NK-92 (cell line): ENCODE measurements around the gene PFKFB3.
"Not testable (repeated sequence)": the region's sequence is repeated elsewhere in the genome, so short reads cannot be mapped to it uniquely, and the experiment has no call there.

Experiments
- DNase-seq: peaks from one replicate; lab custom pipeline; 2025; ENCODE audit not compliant: unreplicated experiment; lab: John Stamatoyannopoulos, UW

Gene PFKFB3

DNA sequence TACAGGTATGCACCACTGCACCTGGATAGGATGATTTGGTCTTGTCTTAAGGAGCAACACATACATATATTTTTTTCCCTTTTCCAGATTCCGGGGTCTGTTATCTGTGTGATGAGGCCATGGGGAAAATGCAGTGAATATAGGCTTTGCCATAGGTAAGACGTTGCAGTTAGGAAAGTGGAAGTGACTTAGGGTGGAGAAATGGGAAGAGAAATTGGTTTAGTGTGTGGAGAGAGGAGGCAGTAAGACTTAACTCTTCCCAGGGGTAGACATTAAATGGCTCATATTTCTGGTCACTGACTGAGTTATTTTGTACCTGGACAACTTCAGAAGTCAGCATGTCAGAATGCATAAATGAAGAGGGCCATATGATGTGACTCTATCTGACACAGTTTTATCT, 66.7 kb downstream of the PFKFB3 start:
- DNase-seq: no peak

DNA sequence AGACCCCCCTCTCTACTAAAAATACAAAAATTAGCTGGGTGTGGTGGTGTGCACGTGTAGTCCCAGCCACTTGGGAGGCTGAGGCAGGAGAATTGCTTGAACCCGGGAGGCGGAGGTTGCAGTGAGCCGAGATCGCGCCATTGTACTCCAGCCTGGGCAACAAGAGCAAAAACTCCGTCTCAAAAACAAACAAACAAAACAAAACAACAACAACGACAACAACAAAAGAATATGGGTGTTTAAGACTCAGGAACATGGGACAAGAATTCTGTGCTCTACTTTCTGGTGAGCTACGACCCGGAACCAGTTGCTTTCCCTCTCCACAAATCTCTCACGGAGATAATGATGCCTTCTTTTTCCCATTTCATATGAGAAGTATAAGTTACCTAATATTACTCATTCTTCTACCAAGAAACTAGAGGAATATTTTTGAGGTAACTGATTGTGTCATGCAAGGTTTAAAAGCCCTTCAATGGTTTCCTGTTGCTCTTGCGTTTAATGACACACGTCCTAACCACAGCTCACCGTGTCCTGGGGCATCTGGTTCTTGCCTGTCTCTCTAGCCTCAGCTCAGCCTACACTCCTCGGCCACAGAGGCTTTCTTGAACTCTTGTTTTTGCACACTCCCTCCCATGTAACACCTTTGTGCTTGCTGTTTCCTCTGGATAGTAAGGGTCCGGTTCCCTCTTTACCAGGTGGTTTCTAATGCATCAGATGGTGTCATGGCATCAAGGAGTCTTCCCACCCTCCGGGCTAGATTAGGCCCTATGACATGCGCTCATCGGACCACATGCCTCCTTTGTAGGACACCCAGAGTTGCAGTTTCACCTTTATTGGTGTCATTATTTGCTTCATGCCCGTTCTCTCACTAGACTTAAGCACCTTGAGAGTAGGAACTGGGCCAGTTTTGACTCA, 67.5 kb downstream of the PFKFB3 start:
- DNase-seq: no peak

DNA sequence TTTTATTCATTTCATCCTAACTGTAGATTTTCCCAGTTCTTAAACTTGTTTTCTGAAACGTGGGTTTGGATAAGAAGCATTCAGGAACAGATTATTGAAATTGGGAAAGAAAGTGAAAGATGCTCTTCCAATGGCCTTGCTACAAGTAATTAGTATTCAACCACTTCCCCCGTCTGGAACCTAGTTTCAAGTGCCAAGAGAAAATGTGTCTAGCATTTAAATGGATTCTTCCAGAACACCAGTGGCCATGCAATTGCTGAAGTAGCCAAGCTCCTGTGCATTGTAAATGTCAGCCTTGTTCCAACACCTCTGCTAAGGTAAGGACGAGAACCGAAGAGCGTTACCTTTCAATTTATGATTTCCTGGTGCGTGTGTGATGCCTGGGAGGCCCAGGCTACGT, 68.2 kb downstream of the PFKFB3 start:
- no peak for DNase-seq

DNA sequence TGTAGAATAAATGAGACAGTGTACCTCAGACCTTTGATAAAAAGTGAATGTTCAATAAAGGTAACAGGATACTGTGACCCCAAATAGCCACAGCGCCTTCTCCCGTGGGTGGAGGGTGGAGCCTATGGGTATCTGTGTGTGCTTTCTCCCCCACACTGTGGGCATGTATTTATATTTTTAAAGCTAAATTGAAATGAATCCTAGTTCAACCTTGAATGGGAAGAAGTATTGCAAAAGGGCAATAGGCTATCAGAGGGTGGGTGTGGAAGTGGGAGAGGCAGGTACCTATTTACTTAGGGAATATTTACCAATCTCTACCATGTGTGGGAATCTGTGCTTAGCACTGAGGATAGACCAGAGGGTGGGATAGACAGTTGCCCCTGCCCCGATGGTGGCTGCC, 68.9 kb downstream of the PFKFB3 start:
- no peak for DNase-seq

DNA sequence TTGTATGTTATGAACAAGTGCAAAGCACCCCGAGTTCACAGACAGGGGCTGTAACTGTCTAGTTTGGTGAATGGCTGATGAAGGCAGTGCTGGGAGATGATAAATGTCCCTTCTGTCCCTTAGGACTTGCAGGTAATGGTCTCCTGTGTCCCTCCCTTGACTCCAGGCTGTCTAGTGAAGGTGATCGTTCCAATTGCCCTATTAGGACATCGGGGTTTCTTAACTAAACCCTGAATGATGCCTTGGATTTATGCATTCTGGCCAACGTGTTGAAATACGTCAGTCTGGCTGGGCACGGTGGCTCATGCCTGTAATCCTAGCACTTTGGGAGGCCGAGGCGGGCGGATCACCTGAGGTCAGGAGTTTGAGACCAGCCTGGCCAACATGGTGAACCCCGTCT, 69.4 kb downstream of the PFKFB3 start:
- no peak for DNase-seq

DNA sequence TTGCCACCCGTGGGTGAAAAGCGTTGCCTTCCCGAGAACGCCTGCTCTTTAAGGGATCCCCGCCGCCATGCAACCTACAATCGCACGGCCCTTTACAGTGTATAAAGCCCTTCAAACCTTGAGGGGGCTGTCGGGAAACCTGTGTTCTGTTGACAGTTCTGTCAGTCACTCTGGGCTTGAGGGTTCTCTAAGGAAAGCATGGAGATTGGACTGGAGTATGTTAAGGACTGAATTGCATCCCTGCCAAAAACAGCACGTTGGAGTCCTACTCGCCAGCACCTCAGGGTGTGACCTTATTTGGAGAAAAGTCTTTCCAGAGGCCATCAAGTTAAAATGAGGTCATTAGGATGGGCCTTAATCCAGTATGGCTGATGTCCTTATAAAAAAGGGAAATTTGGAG, 70.6 kb downstream of the PFKFB3 start:
- no peak for DNase-seq

DNA sequence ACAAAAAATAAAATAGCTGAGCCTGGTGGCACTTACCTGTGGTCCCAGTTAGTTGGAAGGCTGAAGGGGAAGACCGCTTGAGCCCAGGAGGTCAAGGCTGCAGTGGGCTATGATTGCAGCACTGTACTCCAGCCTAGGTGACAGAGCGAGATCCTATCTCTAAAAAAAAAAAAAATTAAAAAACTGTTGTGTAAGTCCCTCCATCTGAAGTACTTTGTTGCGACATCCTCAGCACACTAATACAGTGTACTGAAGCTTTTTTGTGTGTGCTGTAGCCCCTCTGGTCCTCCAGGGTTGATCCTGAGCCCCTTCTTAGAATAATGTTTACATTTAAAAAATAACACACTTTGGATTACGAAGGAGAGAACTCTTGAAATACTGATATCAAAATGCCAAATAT, 71.3 kb downstream of the PFKFB3 start:
- no peak for DNase-seq

DNA sequence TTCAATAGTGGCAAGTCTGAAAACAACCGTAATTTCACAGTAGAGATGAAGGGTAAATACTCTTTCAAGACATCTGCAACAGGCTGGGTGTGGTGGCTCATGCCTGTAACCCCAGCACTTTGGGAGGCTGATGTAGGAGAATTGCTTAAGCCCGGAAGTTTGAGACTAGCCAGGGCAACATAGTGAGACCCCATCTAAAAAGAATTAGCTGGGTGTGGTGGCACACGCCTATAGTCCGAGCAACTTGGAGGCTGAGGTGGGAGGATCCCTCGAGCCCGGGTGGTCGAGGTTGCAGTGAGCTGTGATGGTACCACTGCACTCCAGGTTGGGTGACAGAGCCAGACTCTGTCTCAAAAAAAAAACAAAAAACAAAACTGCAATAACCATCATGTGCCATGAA, 71.8 kb downstream of the PFKFB3 start:
- DNase-seq: no peak

DNA sequence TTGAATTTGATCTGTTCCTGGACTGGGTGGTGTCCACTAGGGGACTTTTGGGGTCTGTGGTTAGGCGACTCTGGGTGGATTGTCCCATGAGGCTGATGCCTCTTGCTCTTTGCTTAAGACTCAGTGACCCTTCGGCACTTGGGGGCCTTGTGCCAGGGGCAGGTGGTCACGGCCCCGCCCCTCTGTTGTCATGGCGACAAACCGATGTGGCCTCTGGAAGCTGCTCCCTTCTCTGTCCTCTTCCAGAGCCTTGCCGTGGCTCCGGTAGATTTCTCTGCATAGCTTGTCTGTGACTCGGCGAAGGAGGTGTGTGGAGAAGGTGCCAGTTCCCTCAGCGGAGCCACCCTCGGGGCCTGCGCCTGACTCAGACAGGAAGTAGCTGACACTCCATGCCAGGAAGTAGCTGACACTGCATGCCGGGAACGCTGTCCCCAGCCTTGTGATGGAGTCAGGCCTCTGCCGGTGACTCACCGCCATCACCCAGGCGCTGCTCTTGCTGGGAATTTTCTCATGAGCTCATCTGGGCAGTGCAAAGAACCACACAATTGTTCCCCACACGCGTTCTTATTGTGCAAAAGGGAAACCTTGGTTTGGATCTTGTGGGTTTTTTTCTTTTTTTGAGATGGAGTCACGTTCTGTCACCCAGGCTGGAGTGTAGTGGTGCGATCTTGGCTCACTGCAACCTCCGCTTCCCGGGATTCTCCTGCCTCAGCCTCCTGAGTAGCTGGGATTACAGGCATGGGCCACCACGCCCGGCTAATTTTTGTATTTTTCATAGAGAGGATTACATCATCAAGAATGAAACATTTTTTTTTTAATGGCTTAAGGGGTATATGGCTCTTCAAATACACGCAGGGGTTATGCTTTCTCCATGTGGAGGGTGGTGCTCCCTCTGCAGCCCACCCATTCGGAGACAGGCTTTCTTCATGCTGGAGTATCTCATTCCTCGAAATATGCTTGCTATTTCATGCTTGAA, 72.6 kb downstream of the PFKFB3 start:
- no peak for DNase-seq

DNA sequence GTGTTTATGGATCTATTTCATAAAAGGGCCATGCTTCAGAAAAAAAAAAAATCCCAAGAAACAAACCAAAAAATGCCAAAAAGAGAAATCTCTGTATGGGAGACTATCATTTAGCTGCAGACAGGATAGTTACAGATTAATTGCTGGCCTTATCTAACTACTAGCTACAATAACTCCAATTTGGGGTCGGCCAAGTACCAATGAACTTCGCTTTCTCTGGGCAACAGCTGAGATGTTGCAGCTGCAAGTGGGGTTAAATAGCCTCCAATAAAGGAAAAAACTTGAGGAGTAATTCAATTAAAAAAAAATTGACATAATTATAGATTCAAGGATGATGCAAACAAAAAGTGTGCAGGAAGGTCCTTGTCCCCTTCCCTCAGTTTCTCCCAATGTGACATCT, 73.6 kb downstream of the PFKFB3 start:
- no peak for DNase-seq

DNA sequence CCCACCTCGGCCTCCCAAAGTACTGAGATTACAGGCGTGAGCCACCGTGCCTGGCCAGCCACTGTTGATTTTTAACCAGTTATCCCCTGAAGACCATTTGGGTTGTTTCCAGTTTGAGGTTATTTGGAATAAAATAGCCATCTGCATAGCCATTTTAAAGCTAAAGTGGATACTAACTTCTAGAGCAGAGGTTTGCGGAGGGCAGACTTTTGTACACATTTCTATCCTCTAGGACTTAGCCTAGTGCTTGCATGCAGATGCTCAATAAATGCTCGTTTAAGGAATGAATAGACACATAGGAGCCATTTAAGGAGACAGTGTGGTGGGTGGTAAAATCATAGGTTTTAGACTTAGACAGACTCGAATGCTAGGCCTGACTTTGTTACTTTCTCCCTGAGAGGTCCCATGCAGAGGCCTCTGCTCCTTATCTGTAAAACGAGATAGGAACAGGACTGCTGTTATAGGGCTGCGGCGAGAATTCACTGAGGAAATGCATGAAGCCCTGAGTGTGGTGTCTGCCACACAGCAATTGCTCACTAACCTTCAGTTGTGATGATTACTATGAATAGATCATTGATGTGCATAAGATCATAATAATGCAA, 75.9 kb downstream of the PFKFB3 start:
- DNase-seq: no peak

DNA sequence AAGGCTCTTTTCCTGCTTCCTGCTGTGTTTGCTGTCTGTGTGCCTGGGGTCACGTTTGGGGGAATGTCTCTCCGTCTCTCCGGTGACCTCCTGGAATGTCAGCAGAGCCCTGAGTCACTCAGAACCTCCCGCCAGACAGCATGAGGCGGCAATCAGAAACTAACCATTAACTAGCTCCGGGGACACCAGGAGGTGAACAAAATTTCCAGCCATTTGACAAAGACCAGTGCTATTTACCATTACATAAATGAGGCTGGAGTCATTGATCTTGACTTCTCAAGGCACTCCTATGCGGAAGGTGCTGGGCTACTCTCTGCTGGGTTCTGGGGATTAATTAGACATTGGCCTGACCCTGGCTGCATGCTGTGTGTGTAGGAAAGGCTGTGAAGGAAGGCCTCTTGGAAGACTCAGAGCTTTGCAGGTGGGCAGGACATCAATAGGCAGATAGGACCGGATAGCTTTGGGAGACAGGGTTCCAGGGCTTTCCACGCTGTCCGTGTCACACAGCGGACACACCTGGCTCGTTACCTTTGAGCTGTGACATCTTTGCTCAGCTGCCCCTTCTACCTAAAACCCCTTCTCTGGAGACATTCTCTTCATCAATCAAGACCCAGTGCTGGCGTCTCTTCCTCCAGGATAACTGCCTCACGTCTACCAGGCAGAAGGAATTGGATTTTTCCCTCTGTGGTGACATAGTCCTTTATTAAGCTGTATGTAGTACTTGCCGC, 77.0 kb downstream of the PFKFB3 start:
- DNase-seq: no peak

DNA sequence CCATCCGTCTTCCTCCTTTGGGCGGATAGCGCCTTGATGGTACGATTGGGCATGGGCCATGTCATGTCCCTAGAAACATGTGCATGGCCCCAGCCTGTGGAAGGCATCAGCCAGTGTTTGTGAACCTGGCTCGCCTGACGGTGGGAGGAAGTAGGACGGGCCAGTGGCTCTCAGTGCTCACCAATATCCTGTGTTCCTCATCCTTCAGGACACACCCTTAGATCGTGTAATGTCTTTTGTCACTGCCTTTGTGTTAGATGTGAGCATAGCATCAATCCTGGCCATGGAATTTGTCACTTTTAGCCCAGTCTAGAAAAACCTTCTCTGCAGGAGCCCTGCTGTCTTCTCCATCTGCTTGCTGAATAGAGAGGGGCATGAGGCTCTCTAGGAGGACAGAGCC, 77.6 kb downstream of the PFKFB3 start:
- no peak for DNase-seq

DNA sequence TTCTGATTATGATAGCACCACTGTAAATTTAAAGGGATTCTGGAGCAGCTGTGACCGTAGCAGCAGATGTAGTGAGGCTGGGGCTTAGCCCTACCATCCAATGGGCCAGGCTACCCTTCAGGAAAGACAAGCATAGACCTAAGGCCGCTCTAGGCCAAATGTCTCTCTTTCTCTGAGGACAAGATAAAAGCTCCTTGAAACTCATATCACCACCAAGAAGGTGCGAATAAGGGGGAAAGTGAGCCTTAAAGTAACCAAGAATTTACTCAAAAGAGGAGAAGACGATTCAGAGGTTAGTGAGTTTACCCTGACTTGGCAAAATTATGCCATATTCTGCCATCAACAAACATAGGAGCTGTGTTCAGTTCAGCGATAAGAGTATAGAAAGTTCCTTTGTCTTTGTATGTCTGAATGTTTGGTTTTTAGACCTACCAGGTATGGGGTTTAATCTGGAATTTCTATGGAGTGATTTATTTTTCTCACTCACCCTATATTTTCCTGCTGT, 79.8 kb downstream of the PFKFB3 start:
- no peak for DNase-seq

DNA sequence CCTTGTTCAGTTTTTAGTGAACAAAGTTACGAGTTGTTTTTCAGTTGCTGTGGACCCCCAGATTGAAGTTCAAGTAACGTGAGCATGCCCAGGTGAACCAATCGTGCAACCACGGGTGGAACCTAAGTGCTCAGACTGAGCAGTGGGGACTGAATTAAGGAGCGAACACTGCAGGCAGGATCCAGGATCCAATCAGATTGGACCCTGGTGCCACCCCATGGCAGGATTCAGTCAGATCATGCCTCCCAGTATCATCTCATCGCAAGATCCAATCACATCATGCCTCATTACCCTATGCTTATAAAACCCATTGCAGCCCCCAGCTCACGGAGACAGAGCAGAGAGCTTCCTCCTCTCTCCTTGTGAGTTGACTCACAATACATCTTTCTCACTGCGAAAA, 80.9 kb downstream of the PFKFB3 start:
- DNase-seq: no peak

DNA sequence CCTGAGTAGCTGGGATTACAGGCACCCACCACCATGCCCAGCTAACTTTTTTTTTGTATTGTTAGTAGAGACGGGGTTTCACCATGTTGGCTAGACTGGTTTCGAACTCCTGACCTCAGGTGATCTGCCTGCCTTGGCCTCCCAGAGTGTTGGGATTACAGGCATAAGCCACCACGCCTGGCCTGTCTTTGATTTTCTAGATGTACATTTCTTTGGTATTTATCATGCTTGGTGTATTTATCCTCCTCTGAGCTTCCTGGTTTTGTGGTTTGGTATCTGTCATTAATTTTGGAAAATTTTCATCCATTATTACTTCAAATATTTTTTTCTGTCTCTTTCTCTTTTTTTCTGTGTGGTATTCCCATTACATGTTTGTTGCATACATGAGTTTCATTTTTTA, 87.9 kb downstream of the PFKFB3 start:
- DNase-seq: not testable (repeated sequence)

DNA sequence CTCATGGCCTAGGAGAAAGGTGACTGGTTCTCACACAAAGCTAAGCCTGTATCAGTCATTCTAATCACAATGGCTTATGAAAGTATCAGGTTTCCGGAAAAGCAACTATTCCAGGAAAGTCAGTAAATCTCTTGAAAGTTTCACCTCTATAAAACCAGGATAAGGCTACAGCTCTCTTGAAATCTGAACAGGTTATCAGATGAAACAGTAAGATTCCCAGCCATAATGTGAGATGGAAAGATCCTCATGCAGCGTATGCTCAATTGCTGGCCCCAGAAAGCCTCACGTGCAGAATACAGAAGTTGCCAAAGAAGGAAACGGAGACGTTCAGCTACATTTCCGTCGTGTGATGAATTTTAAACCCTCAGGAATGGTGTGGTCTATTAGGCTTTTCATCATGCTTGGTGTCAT, 90.0 kb downstream of the PFKFB3 start:
- no peak for DNase-seq

DNA sequence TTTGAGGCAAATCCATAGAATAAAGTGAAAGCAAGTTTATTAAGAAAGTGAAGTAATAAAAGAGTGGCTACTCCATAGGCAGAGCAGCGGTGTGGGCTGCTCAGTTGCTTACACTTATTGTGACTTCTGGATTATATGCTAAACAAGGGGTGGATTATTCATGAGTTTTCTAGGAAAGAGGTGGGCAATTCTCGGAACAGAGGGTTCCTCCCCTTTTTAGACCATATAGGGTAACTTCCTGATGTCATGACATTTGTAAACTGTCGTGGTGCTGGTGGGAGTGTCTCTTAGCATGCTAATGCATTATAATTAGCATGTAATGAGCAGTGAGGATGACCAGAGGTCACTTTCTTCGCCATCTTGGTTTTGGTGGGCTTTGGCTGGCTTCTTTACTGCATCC, 93.7 kb downstream of the PFKFB3 start:
- DNase-seq: not testable (repeated sequence)

DNA sequence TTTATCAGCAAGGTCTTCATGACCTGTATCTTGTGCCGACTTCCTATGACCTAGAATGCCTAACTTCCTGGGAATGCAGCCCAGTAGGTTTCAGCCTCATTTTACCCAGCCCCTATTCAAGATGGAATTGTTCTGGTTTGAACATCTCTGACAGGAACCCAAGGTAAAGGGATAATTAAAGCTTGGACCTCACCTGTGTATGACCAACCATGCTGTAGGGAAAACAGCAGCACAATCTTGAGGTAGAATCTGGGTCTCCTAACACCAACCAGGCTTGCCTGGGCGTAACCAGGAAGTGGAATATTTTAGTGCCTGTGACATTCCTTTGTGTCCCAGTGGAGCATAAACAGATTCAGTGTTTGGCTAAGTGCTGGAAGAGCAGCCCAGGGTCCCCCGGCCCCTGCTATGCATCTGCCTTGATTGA, 94.1 kb downstream of the PFKFB3 start:
- DNase-seq: no peak

DNA sequence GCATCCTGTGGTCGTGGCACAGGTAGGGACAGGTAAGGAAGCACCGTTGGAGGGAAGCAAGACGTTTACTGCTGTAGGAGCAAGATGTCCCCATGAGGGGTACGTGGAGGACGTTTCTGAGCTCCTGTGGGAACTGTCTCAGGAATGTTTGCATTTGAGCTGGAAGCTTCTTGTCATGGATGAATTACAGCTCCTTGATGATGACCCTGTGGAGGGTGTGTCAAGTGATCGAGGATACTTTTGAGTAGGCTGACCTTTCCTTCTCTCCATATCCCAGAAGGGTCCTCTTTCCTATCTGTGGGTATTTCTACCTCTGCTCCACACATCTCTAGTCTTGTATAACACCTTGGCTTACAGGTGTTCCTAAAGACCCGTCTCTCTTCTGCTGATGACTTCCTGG, 94.8 kb downstream of the PFKFB3 start:
- no peak for DNase-seq

DNA sequence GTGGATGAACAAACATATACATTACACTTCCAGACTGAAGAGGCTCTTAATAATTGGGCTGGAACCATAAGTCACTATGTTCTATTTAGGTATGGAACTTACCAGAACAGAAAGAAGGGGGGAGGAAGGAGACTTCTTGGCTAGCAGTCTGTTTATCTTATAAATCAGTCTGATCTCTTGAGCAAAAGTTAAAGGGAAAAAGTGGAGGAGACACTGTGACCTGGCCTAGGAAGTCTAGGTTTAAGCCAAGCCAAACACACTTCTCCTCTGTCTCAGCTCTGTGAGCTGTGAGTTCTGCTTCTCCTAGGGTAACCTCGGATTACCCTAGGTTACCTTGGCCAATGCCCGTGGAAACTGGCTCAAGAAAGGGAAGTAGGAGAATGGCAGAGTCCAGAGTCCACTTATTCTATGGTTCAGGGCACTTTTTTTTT, 95.2 kb downstream of the PFKFB3 start:
- no peak for DNase-seq
